Measurements from ENCODE around the gene EIF4ENIF1. TPM values are rescaled to one million over a fixed set of nuclear protein-coding genes. Genes with fewer than 3 reads are reported as not detected.

The EIF4ENIF1 gene
- total and polyA plus RNA-seq, 9 of the 15 experiments (the other 6 are each of a cell fraction or from before 2014, with no cell fraction given): 2.5 to 24.9 (median 15.8) TPM

GRCh38 chr22:31489632-31490495 lies at the start of gene EIF4ENIF1 (continued):
- TF ChIP-seq PATZ1 (CRISPR knock-in tag; IDR thresholded peaks at IDR 0.05; ENCODE audit: borderline replicate concordance) (no peak), TOE1 (IDR thresholded peaks at IDR 0.05; ENCODE audit: borderline replicate concordance) (no peak), TOE1 (CRISPR knock-in tag; IDR thresholded peaks at IDR 0.05; ENCODE audit: borderline replicate concordance, low read depth) (no peak), MYBL2 (IDR thresholded peaks at IDR 0.05; ENCODE audit: low read depth) (no peak), MYBL2 (CRISPR knock-in tag; IDR thresholded peaks at IDR 0.05; ENCODE audit: borderline replicate concordance) (no peak), RFX7 (CRISPR knock-in tag; IDR thresholded peaks at IDR 0.05) (no peak), CEBPZ (IDR thresholded peaks at IDR 0.05; ENCODE audit: borderline replicate concordance, low read depth, low read length) (no peak), NCOA4 (IDR thresholded peaks at IDR 0.05; ENCODE audit: partially characterized antibody) (no peak), POU5F1 (IDR thresholded peaks at IDR 0.05; ENCODE audit: borderline replicate concordance, low read depth, low read length, partially characterized antibody) (no peak), ZNF165 (CRISPR knock-in tag; IDR thresholded peaks at IDR 0.05; ENCODE audit: borderline replicate concordance) (no peak), ZNF280A (IDR thresholded peaks at IDR 0.05; ENCODE audit: low read depth, partially characterized antibody) (no peak), LARP7 (IDR thresholded peaks at IDR 0.05) (no peak), NBN (IDR thresholded peaks at IDR 0.05; ENCODE audit: low read depth) (no peak), RBM34 (IDR thresholded peaks at IDR 0.05; ENCODE audit: borderline replicate concordance, insufficient read depth, low read length) (no peak), HOXB6 (CRISPR knock-in tag; IDR thresholded peaks at IDR 0.05; ENCODE audit: borderline replicate concordance) (no peak), SMAD1 (IDR thresholded peaks at IDR 0.05; ENCODE audit: low read depth, low read length, partially characterized antibody) (no peak)
- TF ChIP-seq, protein P1, sequence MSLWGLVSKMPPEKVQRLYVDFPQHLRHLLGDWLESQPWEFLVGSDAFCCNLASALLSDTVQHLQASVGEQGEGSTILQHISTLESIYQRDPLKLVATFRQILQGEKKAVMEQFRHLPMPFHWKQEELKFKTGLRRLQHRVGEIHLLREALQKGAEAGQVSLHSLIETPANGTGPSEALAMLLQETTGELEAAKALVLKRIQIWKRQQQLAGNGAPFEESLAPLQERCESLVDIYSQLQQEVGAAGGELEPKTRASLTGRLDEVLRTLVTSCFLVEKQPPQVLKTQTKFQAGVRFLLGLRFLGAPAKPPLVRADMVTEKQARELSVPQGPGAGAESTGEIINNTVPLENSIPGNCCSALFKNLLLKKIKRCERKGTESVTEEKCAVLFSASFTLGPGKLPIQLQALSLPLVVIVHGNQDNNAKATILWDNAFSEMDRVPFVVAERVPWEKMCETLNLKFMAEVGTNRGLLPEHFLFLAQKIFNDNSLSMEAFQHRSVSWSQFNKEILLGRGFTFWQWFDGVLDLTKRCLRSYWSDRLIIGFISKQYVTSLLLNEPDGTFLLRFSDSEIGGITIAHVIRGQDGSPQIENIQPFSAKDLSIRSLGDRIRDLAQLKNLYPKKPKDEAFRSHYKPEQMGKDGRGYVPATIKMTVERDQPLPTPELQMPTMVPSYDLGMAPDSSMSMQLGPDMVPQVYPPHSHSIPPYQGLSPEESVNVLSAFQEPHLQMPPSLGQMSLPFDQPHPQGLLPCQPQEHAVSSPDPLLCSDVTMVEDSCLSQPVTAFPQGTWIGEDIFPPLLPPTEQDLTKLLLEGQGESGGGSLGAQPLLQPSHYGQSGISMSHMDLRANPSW (CRISPR knock-in tag; IDR thresholded peaks at IDR 0.05): no peak
